ES-I3 (cell line): ENCODE results near the gene SLC35E3.

ENCODE experiments used
- H3K36me3 ChIP-seq: 2 replicates; pipeline ENCODE4 v1.6.1; 2013; ENCODE audit warnings: mild to moderate bottlenecking, low read length, control low read depth, moderate library complexity; ENCODE audit not compliant: insufficient read depth
- H3K4me1 ChIP-seq: 2 replicates; pipeline ENCODE4 v1.6.1; 2013; ENCODE audit warnings: mild to moderate bottlenecking, control low read depth, low read length; ENCODE audit not compliant: insufficient read depth
- H3K9ac ChIP-seq: 2 replicates; pipeline ENCODE4 v1.6.1; 2013; ENCODE audit warnings: low read depth, mild to moderate bottlenecking, low read length, moderate library complexity
- H3K9me3 ChIP-seq: 2 replicates; pipeline ENCODE4 v1.6.1; 2013; ENCODE audit warnings: mild to moderate bottlenecking, low read length, moderate library complexity; ENCODE audit not compliant: control insufficient read depth, insufficient read depth

The SLC35E3 gene

GRCh38 chr12:68780731-68781130, 34.8 kb downstream of the SLC35E3 start:
- Histone ChIP-seq H3K9ac (no peak overlapping the region), H3K4me1 (no peaks in the 10 kb centered on the region), H3K9me3 (no peaks in the 10 kb centered on the region), H3K36me3 (no peaks in the 10 kb centered on the region)

- Histone ChIP-seq H3K4me1 (no peaks in the 10 kb centered on the region), H3K9me3 (no peaks in the 10 kb centered on the region), H3K9ac (no peak overlapping the region), H3K36me3 (no peaks in the 10 kb centered on the region)
Observed at GRCh38 chr12:68781728-68782127, 35.8 kb downstream of the SLC35E3 start.

DNA sequence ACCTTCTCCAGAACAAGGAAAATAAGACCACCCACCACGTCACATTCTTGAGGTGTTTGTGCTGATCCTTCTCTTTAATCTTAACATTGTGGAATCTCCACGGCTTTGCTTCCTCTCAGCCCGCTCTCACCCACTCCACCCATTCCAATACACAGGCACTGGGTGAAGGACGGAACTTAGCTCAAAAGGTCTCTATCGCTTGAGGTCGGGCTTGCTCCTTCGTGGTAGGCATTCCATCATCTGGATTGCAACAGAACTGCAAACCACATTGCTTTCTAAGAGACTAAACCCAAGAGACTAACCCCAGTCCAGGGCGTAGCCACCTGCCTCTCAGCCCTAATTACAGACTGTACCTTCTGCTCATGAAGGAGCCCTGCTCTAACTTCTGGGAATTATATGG, 38.0 kb downstream of the SLC35E3 start:
- Histone ChIP-seq H3K4me1 (peaks cover 5% of the 10 kb centered on the region), H3K9ac (no peak overlapping the region), H3K9me3 (no peaks in the 10 kb centered on the region), H3K36me3 (no peaks in the 10 kb centered on the region)

DNA sequence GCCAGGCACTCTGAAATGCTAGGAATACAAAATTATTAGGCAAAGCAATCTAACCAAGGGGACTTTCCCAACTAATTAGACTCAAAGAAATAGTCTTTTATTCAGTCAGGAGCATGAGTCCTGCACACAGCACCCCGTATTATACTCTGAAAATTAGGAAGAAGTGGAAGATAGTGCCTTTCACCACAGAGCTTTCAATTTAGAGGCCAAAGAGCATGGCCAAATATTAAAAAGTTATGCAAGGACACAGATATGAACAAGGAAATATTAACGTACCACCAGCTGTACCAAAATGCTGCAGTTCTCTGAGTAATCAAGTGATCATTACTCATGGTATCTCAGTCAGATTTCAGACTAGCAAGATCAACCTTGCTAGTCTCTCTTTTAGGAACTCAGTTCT, 39.4 kb downstream of the SLC35E3 start:
- peaks cover 5% of the 10 kb centered on the region for H3K4me1 ChIP-seq
- no peak overlapping the region for H3K9ac ChIP-seq
- H3K9me3 ChIP-seq, result no peaks in the 10 kb centered on the region
- no peaks in the 10 kb centered on the region for H3K36me3 ChIP-seq

- Histone ChIP-seq H3K9ac (no peak overlapping the region), H3K36me3 (no peaks in the 10 kb centered on the region), H3K9me3 (no peaks in the 10 kb centered on the region), H3K4me1 (peaks cover 5% of the 10 kb centered on the region)
Observed at GRCh38 chr12:68785823-68786222, 39.8 kb downstream of the SLC35E3 start.

DNA sequence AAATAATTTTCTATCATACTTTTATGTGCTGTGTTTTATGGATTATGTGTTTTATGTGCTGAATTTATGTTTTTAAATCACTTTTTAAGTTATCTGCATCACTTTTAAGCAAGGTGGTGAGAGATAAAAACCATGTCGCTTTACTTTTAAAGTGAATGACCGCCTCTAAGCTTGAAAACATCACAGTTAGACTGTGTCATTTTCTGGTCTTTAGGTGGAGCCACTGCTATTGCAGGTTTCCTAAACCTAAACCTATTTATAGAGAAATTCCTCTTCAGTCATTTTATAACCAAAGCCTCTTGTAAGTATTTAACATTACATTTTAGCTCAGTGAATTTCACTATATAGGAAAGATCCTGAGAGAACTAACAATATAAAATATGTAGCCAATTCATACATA, 41.0 kb downstream of the SLC35E3 start:
- Histone ChIP-seq H3K9me3 (no peaks in the 10 kb centered on the region), H3K36me3 (no peaks in the 10 kb centered on the region), H3K4me1 (peaks cover 5% of the 10 kb centered on the region), H3K9ac (no peak overlapping the region; the same call in 1 of the 2 replicates)

DNA sequence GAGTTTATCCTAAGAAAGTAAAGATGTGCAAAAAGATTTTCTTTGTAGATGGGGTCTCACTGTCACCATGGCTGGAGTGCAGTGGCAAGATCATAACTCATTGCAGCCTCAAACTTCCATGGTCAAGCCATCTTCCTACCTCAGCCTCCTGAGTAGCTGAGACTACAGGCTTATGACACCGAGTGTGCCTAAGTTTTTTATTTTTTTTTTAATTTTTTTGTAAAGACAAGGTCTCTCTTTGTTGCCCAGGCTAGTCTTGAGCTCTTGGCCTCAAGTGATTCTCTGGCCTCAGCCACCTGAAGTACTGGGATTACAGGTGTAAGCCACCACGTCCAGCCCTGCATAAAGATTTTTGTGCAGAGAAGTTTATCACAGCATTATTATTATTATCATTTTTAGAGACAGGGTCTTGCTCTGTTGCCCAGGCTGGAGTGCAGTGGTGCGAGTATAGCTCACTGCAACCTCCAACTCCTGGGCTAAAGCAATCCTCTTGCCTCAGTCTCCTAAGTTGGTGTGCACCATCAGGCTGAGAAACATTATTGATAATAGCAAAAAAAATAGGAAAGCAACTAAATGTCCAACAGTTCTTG, 42.7 kb downstream of the SLC35E3 start:
- H3K9me3 ChIP-seq, result no peaks in the 10 kb centered on the region
- no peak overlapping the region for H3K9ac ChIP-seq
- peaks cover 11% of the 10 kb centered on the region for H3K4me1 ChIP-seq
- H3K36me3 ChIP-seq, result no peaks in the 10 kb centered on the region

- no peak overlapping the region for H3K9ac ChIP-seq
- H3K4me1 ChIP-seq, result peaks cover 11% of the 10 kb centered on the region
Observed at GRCh38 chr12:68789144-68789878, 43.3 kb downstream of the SLC35E3 start.

DNA sequence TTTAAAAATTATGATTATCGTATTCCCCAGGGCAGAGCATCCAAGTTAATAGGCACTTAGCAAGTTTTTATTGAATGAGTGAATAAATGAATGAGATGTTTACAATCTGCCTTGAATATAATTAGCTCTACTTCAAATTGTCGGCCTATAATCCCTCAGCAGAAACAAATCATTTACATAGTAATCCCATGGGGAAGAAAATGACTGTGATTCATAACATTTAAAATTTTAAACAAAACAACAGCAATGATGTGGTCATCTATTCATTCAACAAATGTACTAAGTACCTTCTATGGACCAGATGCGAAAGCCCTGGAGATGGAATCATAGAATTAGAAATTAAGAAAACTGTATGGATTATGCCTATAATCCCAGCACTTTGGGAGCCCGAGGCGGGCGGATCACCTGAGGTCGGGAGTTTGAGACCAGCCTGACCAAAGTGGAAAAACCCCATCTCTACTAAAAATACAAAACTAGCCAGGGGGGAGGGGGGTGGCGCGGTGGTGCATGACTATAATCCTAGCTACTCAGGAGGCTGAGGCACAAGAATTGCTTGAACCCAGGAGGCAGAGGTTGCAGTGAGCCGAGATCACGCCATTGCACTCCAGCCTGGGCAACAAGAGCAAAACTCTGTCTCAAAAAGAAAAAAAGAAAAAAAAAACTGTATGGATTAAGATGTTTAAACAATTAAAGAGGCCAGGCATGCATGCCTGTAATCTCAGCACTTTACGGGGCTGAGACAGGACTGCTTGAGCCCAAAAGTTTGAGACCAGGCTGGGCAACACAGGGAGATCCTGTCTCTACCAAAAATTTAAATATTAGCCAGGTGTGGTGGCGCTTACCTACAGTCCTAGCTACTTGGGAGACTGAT, 44.3 kb downstream of the SLC35E3 start:
- H3K36me3 ChIP-seq, result no peaks in the 10 kb centered on the region
- H3K9ac ChIP-seq, result no peak overlapping the region
- no peaks in the 10 kb centered on the region for H3K9me3 ChIP-seq
- H3K4me1 ChIP-seq, result peaks cover 11% of the 10 kb centered on the region

More at GRCh38 chr12:68789144-68789878, 43.3 kb downstream of the SLC35E3 start:
- no peaks in the 10 kb centered on the region for H3K9me3 ChIP-seq
- H3K36me3 ChIP-seq, result no peaks in the 10 kb centered on the region

GRCh38 chr12:68790952-68791234, 44.9 kb downstream of the SLC35E3 start:
- Histone ChIP-seq H3K9me3 (no peaks in the 10 kb centered on the region), H3K36me3 (no peaks in the 10 kb centered on the region), H3K9ac (no peak overlapping the region), H3K4me1 (peaks cover 11% of the 10 kb centered on the region)

DNA sequence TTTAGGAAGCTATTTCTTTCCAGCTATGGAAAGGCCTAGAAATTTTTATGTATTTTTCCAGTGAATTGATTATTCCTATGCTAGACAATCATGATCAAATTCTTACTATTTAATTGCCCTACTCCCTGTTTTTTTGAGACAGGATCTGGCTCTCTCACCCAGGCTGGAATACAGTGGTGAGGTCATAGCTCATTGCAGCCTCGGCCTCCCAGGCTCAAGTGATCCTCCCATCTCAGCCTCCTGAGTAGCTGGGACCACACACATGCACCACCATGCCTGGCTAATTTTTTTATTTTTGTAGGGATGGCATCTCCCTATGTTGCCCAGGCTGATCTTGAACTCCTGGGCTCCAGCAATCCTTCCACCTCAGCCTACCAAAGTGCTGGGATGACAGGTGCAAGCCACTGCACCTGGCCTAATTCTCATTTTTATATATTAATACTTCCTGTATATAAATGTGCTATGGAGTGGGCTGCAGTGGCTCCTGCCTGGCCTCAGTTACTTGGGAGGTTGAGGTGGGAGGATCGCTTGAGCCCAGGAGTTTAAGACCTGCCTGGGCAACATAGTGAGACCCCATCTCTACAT, 46.0 kb downstream of the SLC35E3 start:
- no peak overlapping the region for H3K9ac ChIP-seq
- H3K4me1 ChIP-seq, result peaks cover 11% of the 10 kb centered on the region
- no peaks in the 10 kb centered on the region for H3K36me3 ChIP-seq
- no peaks in the 10 kb centered on the region for H3K9me3 ChIP-seq

GRCh38 chr12:68792952-68793351, 47.0 kb downstream of the SLC35E3 start:
- no peaks in the 10 kb centered on the region for H3K9me3 ChIP-seq
- no peaks in the 10 kb centered on the region for H3K36me3 ChIP-seq
- H3K9ac ChIP-seq, result no peak overlapping the region
- H3K4me1 ChIP-seq, result peaks cover 6% of the 10 kb centered on the region; the same call in 1 of the 2 replicates

GRCh38 chr12:68793436-68793835, 47.5 kb downstream of the SLC35E3 start:
- Histone ChIP-seq H3K9ac (no peak overlapping the region), H3K9me3 (no peaks in the 10 kb centered on the region), H3K36me3 (no peaks in the 10 kb centered on the region), H3K4me1 (peaks cover 6% of the 10 kb centered on the region; the same call in 1 of the 2 replicates)

- Histone ChIP-seq H3K9me3 (no peaks in the 10 kb centered on the region), H3K4me1 (peaks cover 6% of the 10 kb centered on the region; the same call in 1 of the 2 replicates), H3K36me3 (no peaks in the 10 kb centered on the region), H3K9ac (no peak overlapping the region)
Observed at GRCh38 chr12:68793975-68794652, 48.1 kb downstream of the SLC35E3 start.
